GM19099 (cell line): ENCODE data around the gene CPZ.

Experiments used
- POLR2A ChIP-seq: IDR thresholded peaks from 3 replicates; pipeline ENCODE4 v1.6.1; 2011; ENCODE audit warnings: low read depth; ENCODE audit not compliant: insufficient read length; ENCODE audit errors: extremely low read depth

CPZ gene

DNA sequence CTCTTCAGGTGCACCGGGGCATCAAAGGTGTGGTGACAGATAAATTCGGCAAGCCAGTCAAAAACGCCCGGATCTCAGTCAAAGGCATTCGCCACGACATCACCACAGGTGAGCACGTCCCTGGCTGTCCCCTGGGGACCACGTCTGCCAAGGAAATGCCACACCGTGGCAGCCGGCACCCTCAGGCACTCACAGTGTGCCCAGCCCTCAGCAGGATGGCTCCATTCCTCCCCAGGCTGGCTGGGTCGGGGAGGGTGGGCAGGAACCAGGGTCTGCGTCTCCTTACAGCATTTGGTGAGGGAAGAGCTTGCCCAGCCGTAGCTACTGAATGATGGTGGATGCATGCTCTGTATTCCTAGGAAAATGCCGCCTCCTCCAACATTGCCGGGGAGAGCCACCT, 25.9 kb downstream of the CPZ start:
- TF ChIP-seq POLR2A = no peak

DNA sequence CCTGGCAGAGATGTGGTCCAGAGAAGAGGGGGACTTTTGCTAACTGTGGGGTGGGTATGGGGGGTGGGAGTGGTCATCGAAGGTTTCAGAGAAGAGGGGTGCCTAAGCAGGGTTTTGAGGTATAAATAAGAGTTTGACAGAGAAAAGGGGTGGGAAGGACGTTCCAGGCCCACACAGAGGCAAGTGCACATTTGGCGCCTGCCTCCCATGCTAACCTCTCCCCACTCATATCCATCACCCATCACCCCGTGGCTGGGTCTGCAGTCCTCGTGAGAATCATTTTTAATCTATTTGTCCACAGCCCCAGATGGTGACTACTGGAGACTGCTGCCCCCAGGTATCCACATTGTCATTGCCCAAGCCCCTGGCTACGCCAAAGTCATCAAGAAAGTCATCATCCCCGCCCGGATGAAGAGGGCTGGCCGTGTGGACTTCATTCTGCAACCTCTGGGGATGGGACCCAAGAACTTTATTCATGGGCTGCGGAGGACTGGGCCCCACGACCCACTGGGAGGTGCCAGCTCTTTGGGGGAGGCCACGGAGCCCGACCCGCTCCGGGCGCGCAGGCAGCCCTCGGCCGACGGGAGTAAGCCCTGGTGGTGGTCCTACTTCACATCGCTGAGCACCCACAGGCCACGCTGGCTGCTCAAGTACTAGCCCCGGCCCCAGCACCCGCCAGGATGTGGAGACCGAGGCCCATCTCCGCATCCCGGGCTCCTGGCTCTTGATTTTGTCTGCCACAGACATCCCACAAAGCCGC, 26.6 kb downstream of the CPZ start:
- TF ChIP-seq POLR2A = no peak

DNA sequence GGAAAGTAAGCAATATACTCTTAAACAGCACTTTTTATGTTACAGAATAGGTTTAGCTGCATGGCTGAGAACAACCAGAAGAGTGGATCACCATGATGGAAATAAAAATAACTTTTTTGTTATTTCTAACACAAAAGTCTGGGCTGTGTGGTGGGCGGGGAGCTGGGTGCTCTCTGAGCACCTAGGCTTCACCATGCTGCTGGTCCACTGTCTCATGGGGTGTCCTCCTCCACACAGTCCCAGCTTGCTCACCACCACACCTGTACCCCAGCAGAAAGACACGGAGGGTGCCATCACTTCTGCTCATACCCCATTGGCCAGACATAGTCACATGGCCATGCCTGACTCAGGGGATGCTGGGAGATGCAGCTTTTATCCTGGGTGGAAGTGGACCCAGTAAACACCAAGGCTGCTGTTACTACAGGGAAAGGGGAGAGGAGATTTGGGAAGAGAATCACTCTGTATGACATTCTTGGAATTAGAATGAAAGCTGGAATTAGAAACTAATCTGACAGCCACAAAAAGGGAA, 45.0 kb downstream of the CPZ start:
- TF ChIP-seq POLR2A = no peak

DNA sequence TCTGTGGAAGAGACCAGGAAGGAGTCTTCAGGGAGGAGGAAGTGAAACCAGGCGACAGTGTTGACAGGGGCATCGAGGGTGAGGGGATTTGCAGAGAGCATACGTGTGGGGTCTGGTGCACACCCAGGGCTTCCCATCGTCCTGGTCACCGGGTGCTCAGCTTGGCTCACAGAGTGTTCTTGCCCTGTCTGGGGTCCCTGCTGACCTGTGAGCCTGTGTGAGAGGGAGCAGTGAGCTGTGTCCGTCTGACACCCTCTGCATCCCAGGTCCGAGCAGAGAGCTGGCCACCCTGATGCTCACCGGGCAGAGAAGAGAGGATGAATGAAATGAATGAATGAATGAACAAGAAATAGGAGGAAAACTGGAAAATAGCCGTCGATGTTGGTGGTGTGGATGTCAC, 46.5 kb downstream of the CPZ start:
- no peak for TF ChIP-seq POLR2A

- no peak for TF ChIP-seq POLR2A
These were observed 47.5 kb downstream of the CPZ start for GRCh38 chr4:8639777-8640720.

GRCh38 chr4:8640816-8641215, 48.3 kb downstream of the CPZ start:
- no peak for TF ChIP-seq POLR2A

GRCh38 chr4:8641256-8641655, 48.7 kb downstream of the CPZ start:
- no peak for TF ChIP-seq POLR2A

DNA sequence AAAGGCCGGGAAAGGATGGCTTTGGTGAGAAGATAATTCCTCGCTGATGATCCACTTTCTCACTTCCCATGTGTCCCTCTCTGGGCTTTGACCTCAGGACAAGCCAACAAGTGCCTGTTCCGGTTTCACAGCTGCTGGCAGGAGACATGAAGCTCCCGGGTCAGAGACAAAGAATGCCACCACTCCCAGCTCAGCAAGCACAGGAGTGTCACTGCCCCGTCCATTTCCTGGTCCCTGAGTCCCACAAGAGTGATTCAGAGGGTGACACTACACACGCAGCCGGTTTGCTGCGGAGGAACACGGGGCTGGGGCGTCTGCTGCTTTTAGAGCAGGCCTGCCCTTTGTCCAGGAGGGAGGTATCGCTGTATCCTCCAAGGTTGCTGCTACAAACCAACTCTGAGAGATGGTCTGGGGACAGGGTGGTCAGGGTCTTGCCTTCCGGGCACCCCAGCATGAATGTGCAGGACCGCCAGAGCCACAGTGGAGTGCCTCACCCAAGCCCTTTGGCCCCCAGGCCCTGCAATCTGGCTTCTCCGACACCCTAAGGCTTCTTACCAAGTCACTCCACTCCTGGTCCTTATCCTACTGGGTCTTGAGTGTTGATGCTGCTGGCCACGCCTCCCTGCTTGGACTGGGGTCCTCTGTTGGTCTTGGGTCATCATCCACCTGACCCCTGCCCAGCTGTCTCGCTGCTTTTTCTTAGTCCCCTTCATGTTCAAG, 49.5 kb downstream of the CPZ start:
- no peak for TF ChIP-seq POLR2A

- TF ChIP-seq POLR2A = no peak
These were observed 50.2 kb downstream of the CPZ start for GRCh38 chr4:8642651-8643321.

DNA sequence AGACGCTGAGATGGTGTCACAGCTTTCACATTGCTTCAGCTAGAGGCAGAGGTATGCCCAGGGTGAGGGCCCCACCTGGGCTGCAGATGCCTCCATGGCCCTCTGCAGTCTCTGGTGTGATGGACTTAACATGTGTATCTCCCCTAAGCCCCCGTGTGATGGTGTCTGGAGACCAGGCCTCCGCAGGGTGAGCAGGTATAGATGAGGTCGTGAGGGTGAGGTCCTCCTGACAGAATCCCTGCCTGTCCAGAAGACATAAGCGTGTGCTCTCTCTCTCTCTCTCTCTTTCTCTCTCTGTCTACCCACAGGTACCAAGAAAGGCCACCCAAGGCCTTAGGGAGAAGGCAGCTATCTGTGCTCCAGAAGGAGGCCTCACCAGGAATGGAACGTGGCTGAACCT, 50.9 kb downstream of the CPZ start:
- TF ChIP-seq POLR2A = no peak

DNA sequence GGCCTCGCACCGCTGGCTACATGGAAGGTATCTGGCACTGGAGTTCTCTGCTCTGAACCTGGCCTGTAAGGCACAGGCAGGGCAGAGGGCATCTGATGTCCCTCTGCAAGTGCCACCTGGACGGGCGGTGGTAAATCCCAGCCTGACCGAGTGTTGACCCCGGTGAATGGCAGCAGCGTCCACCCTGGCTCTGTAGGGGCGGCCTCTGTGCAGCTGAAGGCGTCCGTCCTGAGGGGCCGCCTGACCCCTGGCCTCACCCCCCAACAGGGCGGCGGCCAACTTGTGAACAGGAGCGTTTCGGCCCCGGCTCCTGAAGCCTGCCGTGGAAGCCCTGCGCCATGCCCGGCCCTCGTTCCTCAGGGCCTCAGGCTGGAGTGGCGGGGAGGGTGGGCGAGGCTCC, 51.4 kb downstream of the CPZ start:
- TF ChIP-seq POLR2A = no peak

DNA sequence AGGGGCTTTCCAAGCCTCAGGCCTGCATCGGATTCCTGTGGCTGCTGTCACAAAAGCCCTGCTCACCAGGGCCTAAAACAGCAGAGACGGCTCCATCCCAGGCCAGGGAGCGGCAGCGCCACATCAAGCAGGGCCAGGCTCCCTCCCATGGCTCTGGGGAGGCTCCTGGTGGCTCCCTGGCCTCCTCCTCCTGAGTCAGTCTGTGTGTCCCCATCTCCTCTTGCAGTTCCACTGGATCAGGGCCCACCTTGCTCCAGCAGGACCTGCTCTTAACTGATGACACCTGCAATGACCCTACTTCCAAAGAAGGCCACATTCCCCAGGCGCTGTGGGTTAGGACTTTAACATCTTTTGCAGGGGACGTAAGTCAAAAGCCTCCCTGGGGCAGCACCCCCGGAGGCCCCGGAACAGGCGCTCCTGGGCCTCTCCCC, 51.9 kb downstream of the CPZ start:
- TF ChIP-seq POLR2A = no peak

DNA sequence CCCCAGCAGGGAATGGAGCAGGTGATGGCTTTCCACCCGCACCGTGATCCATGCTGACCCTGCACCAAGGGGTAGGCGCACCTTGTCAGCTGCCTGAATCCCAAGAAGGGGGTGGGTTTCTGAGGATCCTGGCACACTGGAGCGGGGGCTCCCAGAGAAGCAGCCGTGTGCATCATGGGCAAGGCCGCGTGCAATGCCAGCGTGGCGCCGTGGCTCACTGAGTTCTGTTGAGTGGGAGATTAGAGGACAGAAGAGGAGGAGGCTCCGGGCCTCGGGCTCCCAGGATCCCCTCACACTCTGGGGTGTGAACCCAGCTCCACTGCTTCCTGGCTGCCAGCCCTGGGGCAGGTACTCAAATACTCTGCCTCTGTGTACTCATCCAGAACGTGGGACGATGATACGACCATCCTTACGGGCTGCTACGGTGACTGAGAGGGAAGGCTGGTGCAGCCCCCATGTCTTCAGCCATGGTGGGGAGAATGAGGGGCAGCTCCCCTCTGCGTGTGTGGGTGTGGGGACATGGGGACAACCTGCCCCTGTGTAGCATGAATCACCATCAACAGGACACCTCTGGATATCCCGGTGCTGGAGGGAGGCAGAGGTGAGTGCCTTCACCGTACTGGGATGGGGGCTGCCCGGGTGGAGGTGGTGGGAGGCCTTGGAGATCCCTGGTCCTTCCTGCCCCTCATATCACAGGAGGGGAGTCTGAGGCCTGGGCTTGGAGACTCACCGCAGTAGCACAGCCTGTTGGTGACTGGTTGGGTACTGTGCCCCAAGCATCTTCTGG, 52.6 kb downstream of the CPZ start:
- no peak for TF ChIP-seq POLR2A

- TF ChIP-seq POLR2A = no peak
These were observed 53.2 kb downstream of the CPZ start for GRCh38 chr4:8645753-8646124.
